AG04449 (cell line): Measurements from ENCODE around the gene MYL2.

Experiments used
- CTCF ChIA-PET: fragments of 350-600 bp; formaldehyde crosslinking; extraction: SDS; loops from one replicate; lab custom pipeline; 2021; ENCODE audit warnings: antibody characterized with exemption; lab: Yijun Ruan, JAX
- POLR2A ChIA-PET: fragments of 400-600, 350-600 bp; formaldehyde crosslinking; extraction: SDS; loops from one replicate; lab custom pipeline; 2020; ENCODE audit warnings: antibody characterized with exemption, inconsistent platforms; lab: Yijun Ruan, JAX
- DNase-seq: peaks from one replicate; pipeline ENCODE4 v3.0.0-alpha.2; 2010; ENCODE audit warnings: low read depth, low spot score
- H3K4me3 ChIP-seq: 2 replicates; pipeline ENCODE4 v1.5.1; 2011; ENCODE audit warnings: low read depth, mild to moderate bottlenecking, control low read depth, low read length
- CTCF ChIP-seq: IDR thresholded peaks from one replicate; pipeline ENCODE4 v1.5.1; 2011; ENCODE audit warnings: mild to moderate bottlenecking, moderate library complexity, low read length, control low read depth, inconsistent platforms; ENCODE audit not compliant: insufficient read depth; ENCODE audit errors: missing control alignments

MYL2 gene

GRCh38 chr12:110923192-110923591 lies 2.8 kb upstream of the MYL2 start:
- CTCF ChIA-PET = interaction anchor here (2.5 kb wide), 1 partner anchor 376 kb away, joined by 5 read pairs; no protein-coding TSS in a partner anchor
- POLR2A ChIA-PET = no interaction called here
- H3K4me3 ChIP-seq = no peak overlapping the region

GRCh38 chr12:110922652-110923051 lies 2.3 kb upstream of the MYL2 start:
- CTCF ChIA-PET = interaction anchor here (2.5 kb wide), 1 partner anchor 376 kb away, joined by 5 read pairs; no protein-coding TSS in a partner anchor
- no peak overlapping the region for H3K4me3 ChIP-seq
- DNase-seq = no peak
- no peak for TF ChIP-seq CTCF
- POLR2A ChIA-PET = no interaction called here

More at GRCh38 chr12:110923192-110923591, 2.8 kb upstream of the MYL2 start:
- DNase-seq = no peak
- no peak for TF ChIP-seq CTCF

GRCh38 chr12:110921262-110921661 lies 883 bp upstream of the MYL2 start:
- no peak for TF ChIP-seq CTCF
- no peak overlapping the region for H3K4me3 ChIP-seq
- ChIA-PET CTCF (interaction anchor here (1.4 to 2.3 kb wide), 3 partner anchors 16 to 377 kb away, joined by 4 to 7 read pairs (median 6); no protein-coding TSS in a partner anchor), POLR2A (no interaction called here)
- DNase-seq = no peak

- DNase-seq = no peak
- no peak overlapping the region for H3K4me3 ChIP-seq
- CTCF ChIA-PET = interaction anchor here (2.3 kb wide), 1 partner anchor 17 kb away, joined by 7 read pairs; no protein-coding TSS in a partner anchor
- POLR2A ChIA-PET = no interaction called here
- no peak for TF ChIP-seq CTCF
These were observed 659 bp downstream of the MYL2 start for GRCh38 chr12:110919720-110920119.

GRCh38 chr12:110917961-110918360 lies 2.4 kb downstream of the MYL2 start:
- H3K4me3 ChIP-seq = no peak overlapping the region
- POLR2A ChIA-PET = no interaction called here
- DNase-seq = no peak
- no peak for TF ChIP-seq CTCF
- CTCF ChIA-PET = no interaction called here

- ChIA-PET POLR2A (no interaction called here), CTCF (interaction anchor here (1.3 kb wide), 1 partner anchor 22 kb away, joined by 7 read pairs; no protein-coding TSS in a partner anchor)
- no peak for TF ChIP-seq CTCF
- no peak for DNase-seq
- no peak overlapping the region for H3K4me3 ChIP-seq
These were observed 2.9 kb downstream of the MYL2 start for GRCh38 chr12:110917467-110917866.
